NCI-H2107 (cell line): ENCODE results near the gene SND1.

Experiments used
- DNase-seq: peaks from one replicate; lab custom pipeline; 2025; lab: John Stamatoyannopoulos, UW

Gene SND1

GRCh38 chr7:127995156-127995880 lies 343.3 kb downstream of the SND1 start:
- no peak for DNase-seq

- DNase-seq = no peak
These were observed 343.9 kb downstream of the SND1 start for GRCh38 chr7:127995881-127996215.

GRCh38 chr7:127996253-127997071 lies 344.5 kb downstream of the SND1 start:
- DNase-seq = no peak

GRCh38 chr7:127997226-127997922 lies 345.4 kb downstream of the SND1 start:
- DNase-seq = no peak

GRCh38 chr7:127998671-127999070 lies 346.7 kb downstream of the SND1 start:
- no peak for DNase-seq

- DNase-seq = no peak
These were observed 348.1 kb downstream of the SND1 start for GRCh38 chr7:128000048-128000447.

- no peak for DNase-seq
These were observed 348.9 kb downstream of the SND1 start for GRCh38 chr7:128000854-128001265.

GRCh38 chr7:128003167-128003566 lies 351.2 kb downstream of the SND1 start:
- DNase-seq = no peak

- DNase-seq = no peak
These were observed 351.8 kb downstream of the SND1 start for GRCh38 chr7:128003787-128004186.

GRCh38 chr7:128004623-128005022 lies 352.6 kb downstream of the SND1 start:
- no peak for DNase-seq

- DNase-seq = peak; percentile 55
These were observed 353.1 kb downstream of the SND1 start for GRCh38 chr7:128005117-128005516.

GRCh38 chr7:128005759-128006159 lies 353.8 kb downstream of the SND1 start:
- DNase-seq = no peak

GRCh38 chr7:128006550-128007302 lies 354.7 kb downstream of the SND1 start:
- no peak for DNase-seq

- no peak for DNase-seq
These were observed 355.3 kb downstream of the SND1 start for GRCh38 chr7:128007303-128007680.

- no peak for DNase-seq
These were observed 356.1 kb downstream of the SND1 start for GRCh38 chr7:128008141-128008540.

GRCh38 chr7:128008744-128009143 lies 356.8 kb downstream of the SND1 start:
- no peak for DNase-seq

- no peak for DNase-seq
These were observed 358.6 kb downstream of the SND1 start for GRCh38 chr7:128010391-128011127.

- DNase-seq = no peak
These were observed 359.2 kb downstream of the SND1 start for GRCh38 chr7:128011131-128011661.

GRCh38 chr7:128014811-128015210 lies 362.8 kb downstream of the SND1 start:
- no peak for DNase-seq

GRCh38 chr7:128017460-128017859 lies 365.5 kb downstream of the SND1 start:
- DNase-seq = no peak
